Motor neuron (in vitro differentiated cells): ENCODE measurements around the gene DUSP7. TPM values are rescaled to one million over a fixed set of nuclear protein-coding genes. Genes with fewer than 3 reads are reported as not detected.

Source experiments
- ATAC-seq, 8 experiments: fragments of 200-7000 bp; cut with Tn5 transposase; replicated peaks in 6 of 8; 2 replicates each; pipeline ENCODE4 v1.8.0; 2021; ENCODE audit warnings: mild to moderate bottlenecking in 8 of 8, moderate library complexity in 8 of 8
- H3K27ac ChIP-seq, 2 donors: fragments of 250-450 bp; sonication (Bioruptor Pico); 2 replicates each; pipeline ENCODE4 v1.9.0; 2021; ENCODE audit warnings: antibody characterized with exemption in 2 of 2, mild to moderate bottlenecking in 2 of 2, moderate library complexity in 1 of 2
- H3K4me1 ChIP-seq, 2 donors: fragments of 250-450 bp; sonication (Bioruptor Pico); replicated peaks in 1 of 2; 2 replicates each; pipeline ENCODE4 v1.6.1; 2021; ENCODE audit warnings: antibody characterized with exemption in 2 of 2, mild to moderate bottlenecking in 2 of 2, moderate library complexity in 1 of 2
- H3K4me3 ChIP-seq, 5 donors: fragments of 250-450 bp; sonication (Bioruptor Pico); 2 replicates each; pipeline ENCODE4 v1.9.0; 2021; ENCODE audit warnings: antibody characterized with exemption in 5 of 5, mild to moderate bottlenecking in 5 of 5, moderate library complexity in 4 of 5
- WGBS, 10 experiments: fragments of 450-650 bp; shearing (Covaris generic); methylation state at CpG; one replicate each; pipeline ENCODE4 v1.0.0; 2022; 5-methylcytosine and 5-hydroxymethylcytosine counted together
- in situ Hi-C, 9 experiments: fragments of 400-800 bp; cut with MboI; loops; one replicate each; pipeline ENCODE4 v1.15.0; 2021; ENCODE audit warnings: low sequenced_read_pairs in 9 of 9, low pct_unique_long_range_greater_than_20kb in 2 of 9; ENCODE audit not compliant: unreplicated experiment in 9 of 9
- total RNA-seq, 8 experiments: library from RNA; unstranded; fragments of 300-600 nt; gene quantifications; 2 replicates each; pipeline versions ENCODE4 v1.2.3 to v1.2.4, GENCODE V29; 2022

The DUSP7 gene
- total RNA-seq, 8 experiments from 2014 or later, result 6.9 to 12.9 (median 8.8) TPM

DNA sequence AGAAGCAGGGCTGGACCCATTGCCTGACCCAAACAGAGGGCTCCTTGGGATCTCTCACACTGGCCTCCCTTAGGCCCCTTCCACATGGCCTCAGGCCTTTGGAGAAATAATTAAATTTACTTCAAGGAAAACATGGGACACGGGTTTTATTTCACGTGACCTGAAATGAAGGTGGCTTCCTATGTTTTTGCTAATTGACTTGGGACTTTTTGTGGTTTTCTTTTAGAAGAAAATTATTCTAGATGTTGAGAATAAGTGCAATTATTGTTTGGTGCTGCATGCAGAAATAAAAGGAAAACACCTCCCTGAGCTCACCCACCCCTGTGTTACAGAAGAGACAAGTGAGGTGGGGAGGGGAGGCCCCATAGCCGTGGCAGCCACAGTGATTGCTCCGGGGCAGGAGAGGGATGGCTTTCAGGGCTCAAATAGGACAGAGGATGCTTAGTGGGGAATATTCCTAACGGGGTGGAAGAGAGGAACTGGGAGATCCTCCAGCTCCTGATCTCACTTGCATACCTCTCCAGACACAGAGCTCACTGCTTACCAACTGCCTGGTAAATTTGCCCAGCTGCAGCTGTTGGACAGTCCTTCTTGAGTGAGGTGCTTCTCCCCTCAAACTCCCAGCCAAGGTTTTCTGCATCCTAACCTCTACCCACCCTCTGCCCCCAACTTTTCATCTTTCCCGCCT lies 31.5 kb downstream of the DUSP7 start:
- H3K27ac ChIP-seq, result no peak overlapping the region

DNA sequence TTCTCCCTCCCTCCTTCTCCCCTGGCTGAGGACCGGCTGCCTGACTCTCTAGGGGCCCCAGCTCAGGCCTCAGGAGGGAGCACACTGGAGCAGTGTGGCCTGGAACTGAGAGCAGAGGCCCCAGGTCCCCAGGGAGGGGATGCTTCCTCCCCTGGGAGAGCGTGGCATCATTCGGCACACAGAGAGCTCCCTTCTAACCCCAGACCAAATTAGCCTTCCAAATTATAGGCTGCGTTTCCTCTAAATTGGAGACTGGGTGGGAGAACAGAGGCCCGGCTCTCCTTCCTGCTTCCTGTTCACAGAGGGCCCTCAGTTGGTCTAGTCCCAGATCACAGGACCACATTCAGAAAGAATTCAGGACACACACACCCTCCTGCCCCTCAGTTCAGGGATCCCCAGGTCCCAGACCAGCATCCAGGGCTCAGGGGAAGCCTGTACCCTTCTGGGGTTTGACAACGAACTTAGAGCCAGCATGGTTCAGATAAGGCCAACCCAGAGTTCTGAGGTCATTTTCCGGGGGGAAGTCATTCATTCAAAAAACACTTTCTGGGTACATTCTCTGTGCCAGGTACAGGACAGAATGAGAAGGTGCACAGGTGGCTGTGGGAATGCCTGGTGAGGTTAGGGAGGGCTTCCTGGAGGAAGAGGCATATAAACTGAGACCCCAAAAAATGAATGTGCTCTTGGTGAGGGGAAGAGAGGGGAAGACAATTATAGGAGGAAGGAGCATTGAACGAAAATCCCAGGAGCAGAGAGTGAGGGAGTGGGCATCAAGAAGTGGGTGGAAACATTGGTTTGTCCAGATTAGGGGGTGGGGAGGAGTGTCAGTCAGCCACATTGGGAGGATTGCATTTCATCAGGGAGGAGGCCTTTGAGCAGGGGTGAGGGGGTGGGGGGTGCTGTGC lies 32.3 kb downstream of the DUSP7 start:
- WGBS, 10 experiments, result 67 to 100% (median 80%) methylated on average over 1 to 5 of the region's 8 CpGs; no CpG with 5 or more reads in 5 of the 10 experiments
- H3K4me1 ChIP-seq, result peaks cover 19 to 21% of the 10 kb centered on the region in 2 donors
- in situ Hi-C loops, result loop anchor here in 3 of 9 experiments (25.0 kb wide), 1 partner anchor 113 kb away; no protein-coding TSS in a partner anchor
- no peak overlapping the region for H3K27ac ChIP-seq
- ATAC-seq, result peak in 1 of 8 experiments; percentile 23
- no peak overlapping the region for H3K4me3 ChIP-seq

More for the DNA sequence above, 31.5 kb downstream of the DUSP7 start:
- WGBS, 10 experiments, result 0 to 84% (median 69%) methylated on average over 1 to 5 of the region's 6 CpGs; no CpG with 5 or more reads in 1 of the 10 experiments
- ATAC-seq, result no peak
- in situ Hi-C loops, result loop anchor here in 3 of 9 experiments (25.0 kb wide), 1 partner anchor 112 kb away; no protein-coding TSS in a partner anchor
- Histone ChIP-seq H3K4me3 (no peak overlapping the region), H3K4me1 (peaks cover 19 to 21% of the 10 kb centered on the region in 2 donors)

DNA sequence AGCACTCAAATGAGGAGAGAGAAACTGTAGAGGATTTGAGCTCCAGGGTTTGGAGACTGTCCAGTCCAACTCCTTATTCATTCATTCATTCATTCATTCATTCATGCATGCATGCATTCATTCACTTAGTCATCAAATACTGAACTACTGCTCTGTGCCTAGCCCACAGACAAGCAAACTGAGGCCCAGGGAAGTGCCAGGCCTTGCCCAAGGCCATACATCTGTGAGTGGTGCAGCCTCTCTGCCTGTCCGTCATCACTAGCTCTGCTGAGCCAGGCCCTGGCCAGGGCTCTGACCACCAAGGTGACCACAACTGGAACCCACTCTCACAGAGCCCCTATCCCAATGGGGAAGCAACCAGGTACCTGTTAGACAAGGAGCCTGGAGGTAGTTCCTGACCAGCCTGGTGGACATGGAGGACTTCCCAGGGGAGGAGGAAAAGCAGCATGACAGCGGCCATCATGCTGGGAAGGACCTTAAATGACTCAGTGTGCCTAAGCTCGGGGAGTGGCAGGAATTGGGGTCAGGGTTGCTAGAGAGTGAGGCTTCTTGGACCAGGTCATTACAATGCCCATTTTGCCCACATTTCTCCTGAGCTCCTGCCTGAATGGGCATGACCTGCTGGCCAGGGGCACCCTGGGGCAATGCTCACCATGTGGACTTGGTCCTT lies 33.1 kb downstream of the DUSP7 start:
- H3K4me1 ChIP-seq, result peaks cover 13 to 19% of the 10 kb centered on the region in 2 donors
- in situ Hi-C loops, result loop anchor here in 3 of 9 experiments (25.0 kb wide), 1 partner anchor 114 kb away; no protein-coding TSS in a partner anchor

DNA sequence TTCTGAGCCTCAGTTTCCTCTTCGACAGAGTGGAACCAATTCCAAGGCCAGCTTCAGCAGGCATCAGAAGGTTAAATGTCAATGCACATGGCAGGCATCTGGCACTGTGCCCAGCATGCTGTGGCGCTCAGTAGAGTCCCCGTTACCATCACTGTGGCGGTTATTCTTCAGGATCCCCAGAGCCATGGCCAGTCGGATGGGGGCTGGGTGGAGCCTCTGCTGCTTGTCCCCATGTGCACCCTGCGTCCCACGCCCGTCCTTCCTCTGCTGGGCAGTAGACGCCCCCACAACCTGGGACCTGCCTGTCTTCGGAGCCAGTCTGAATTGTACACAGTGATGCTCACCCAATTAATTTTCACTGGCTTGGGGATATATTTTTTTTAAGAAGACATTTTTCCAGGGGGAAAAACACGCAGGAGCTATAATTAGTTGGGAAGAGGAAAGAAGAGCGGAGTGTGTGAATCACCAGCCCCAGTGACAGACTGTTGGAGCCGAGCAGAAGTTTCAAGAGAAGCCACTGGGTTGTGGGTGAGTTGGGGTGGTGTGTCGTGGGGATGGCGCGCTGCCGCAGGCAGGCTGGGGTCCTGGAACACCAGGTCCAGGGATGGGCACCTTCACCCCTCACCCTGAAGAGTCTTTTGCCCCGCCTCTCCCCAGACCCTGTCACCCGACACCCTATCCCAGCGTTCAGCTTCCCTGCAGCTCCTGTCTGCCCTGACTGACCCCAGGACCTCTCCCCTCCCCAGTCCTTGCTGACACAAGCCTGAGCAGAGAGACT lies 33.9 kb downstream of the DUSP7 start:
- WGBS, 10 experiments, result 10 to 100% (median 74%) methylated on average over 1 to 9 of the region's 20 CpGs; no CpG with 5 or more reads in 2 of the 10 experiments
- Histone ChIP-seq H3K27ac (no peak overlapping the region), H3K4me1 (peaks cover 13 to 19% of the 10 kb centered on the region in 2 donors), H3K4me3 (no peak overlapping the region)
- ATAC-seq, result peak in 4 of 8 experiments; percentile 22 to 48 (median 28)
- in situ Hi-C loops, result loop anchor here in 3 of 9 experiments (25.0 kb wide), 1 partner anchor 115 kb away; no protein-coding TSS in a partner anchor

More for the DNA sequence above, 33.1 kb downstream of the DUSP7 start:
- no peak overlapping the region for H3K27ac ChIP-seq
- no peak for ATAC-seq
- 54 to 100% (median 92%) methylated on average over 1 to 3 of the region's 3 CpGs; no CpG with 5 or more reads in 7 of the 10 experiments for WGBS, 10 experiments
- no peak overlapping the region for H3K4me3 ChIP-seq

DNA sequence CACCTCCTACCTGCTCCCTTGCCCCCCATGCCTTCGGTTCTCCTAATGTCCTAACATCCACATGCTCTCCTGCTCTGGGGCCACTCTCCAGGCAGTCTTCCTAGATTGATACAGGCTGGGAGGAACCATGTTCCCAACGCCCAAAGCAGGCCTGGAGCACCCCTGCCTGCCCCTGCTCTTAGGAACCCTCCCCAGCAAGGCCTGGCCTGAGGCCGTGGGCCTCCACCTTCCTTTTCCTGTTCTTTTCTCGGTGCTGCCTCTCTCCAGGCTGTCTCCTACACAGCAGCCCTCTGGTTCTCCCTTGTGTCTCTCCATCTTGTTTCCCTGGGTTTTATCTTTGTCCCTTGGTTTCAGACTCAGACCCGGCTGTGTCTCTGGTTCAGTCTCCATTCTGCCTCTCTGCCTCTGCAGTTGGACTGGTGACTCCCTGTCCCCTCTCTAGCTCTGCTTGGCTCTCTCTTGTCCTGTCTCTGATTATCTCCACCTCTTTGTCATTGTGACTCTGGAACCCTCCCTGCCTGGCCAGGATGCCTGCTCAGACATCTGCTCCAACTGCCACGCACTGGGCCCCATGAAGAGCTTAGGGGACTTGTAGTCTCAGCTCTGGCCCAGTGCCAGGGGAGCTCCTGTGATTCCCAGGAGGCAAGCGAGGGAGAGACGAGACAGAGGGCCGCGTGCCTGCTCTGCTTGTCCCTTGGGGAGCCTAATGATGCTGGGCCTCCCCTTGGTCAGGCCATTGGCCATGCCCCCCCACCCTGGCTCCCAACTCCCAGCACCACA lies 34.7 kb downstream of the DUSP7 start:
- in situ Hi-C loops, result loop anchor here in 3 of 9 experiments (25.0 kb wide), 1 partner anchor 116 kb away; no protein-coding TSS in a partner anchor
- Histone ChIP-seq H3K27ac (no peak overlapping the region), H3K4me3 (no peak overlapping the region), H3K4me1 (peaks cover 13 to 19% of the 10 kb centered on the region in 2 donors)
- WGBS, 10 experiments, result 55 to 100% (median 86%) methylated on average over 2 to 5 of the region's 10 CpGs; no CpG with 5 or more reads in 3 of the 10 experiments
- ATAC-seq, result peak in 7 of 8 experiments; percentile 50 to 82 (median 68)

DNA sequence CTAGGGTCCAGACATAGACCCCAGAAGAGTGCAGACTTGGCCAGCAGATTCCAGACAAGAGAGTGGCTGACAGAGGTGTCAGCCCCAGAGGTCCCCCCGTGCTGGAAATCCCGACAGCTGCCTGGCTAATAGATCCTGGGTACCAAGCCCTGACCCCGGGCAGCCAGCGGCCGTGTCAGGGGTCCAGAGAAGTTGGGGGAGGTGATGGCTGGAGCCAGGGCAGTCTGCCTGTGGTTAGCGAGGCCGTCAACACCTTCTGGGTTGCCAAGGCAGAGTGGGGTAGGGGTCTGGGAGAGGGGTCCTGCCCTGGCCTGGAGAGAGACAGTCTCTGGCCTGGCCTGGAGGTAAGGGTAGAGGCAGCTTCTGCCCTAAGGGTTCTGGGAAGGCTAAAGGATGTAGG lies 35.6 kb downstream of the DUSP7 start:
- 20 to 90% (median 90%) methylated on average over 1 to 2 of the region's 7 CpGs; no CpG with 5 or more reads in 7 of the 10 experiments for WGBS, 10 experiments
- Histone ChIP-seq H3K4me1 (peaks cover 11 to 15% of the 10 kb centered on the region in 2 donors), H3K4me3 (no peak overlapping the region), H3K27ac (no peak overlapping the region)
- in situ Hi-C loops, result loop anchor here in 3 of 9 experiments (25.0 kb wide), 1 partner anchor 117 kb away; no protein-coding TSS in a partner anchor
- ATAC-seq, result no peak

DNA sequence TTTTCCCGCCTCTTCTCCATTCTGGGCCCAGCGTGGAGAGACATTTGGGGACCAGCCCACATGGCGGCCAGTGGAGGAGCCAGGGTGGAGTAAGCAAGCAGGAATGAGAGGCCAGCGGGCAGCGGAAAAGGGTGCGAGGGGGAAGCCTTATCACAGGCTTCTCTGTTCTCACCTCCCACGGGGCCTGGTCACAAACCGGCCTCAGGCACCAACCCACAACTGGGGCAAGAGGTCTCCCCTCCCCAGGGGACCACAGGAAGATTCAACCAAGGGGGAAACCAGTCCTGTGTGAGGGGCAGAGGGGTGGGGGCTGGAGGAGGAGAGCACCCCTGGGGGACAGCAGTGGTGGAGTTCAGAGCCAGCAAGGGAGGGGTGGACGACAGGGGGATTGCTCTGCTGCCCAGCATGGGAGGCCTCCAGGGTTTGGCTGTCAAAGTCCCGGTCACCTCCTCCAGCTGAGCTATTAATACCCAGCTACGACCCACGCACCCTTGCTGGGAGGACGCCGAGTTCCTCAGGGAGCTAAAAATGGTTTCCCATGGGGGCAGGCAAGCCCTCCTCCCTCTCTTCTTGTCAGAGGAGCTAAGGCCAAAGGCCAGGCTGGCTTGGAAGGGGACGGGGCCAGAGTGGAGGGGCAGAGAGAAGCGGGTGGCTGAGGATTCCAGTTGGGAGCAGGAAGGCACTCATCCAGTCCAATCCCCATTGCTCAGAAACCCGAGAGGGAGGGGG lies 36.9 kb downstream of the DUSP7 start:
- no peak overlapping the region for H3K27ac ChIP-seq
- H3K4me1 ChIP-seq, result peaks cover 8 to 13% of the 10 kb centered on the region in 2 donors
- H3K4me3 ChIP-seq, result no peak overlapping the region
- no peak for ATAC-seq
- in situ Hi-C loops, result loop anchor here in 3 of 9 experiments (25.0 kb wide), 1 partner anchor 118 kb away; no protein-coding TSS in a partner anchor
- WGBS, 10 experiments, result 64 to 100% (median 80%) methylated on average over 1 to 7 of the region's 17 CpGs; no CpG with 5 or more reads in 4 of the 10 experiments

DNA sequence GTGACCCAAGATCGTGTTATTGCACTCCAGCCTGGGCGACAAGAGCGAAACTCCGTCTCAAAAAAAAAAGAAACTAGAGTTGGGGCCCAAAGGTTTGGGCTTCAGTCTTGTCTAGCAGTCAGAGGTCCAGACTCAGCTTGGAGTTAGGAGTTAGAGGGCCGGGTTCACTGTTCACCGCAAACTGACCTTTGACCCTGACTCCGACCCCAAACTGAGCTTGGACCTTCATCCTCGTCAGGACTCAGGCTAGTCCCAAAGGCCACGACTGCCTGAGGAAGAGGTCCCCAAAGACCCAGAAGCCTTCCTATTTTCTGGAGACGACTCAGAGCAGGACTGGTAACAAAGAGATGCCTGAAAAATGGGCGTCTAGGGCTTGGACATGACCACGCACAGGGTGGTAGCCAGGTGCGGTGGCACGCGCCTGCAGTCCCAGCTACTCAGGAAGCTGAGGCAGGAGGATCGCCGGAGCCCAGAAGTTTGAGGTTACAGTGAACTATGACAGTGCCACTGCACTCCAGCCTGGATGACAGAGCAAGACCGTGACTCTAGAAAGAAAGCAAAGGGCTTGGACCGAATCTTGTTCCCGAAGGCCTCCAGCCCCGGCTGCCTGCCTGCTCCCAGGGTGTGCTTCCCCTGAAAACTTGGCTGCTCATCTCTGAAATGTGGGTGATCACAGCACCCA lies 37.9 kb downstream of the DUSP7 start:
- 85 to 100% (median 91%) methylated on average over 1 to 14 of the region's 21 CpGs; no CpG with 5 or more reads in 4 of the 10 experiments for WGBS, 10 experiments
- Histone ChIP-seq H3K4me3 (no peak overlapping the region), H3K4me1 (peaks cover 8 to 13% of the 10 kb centered on the region in 2 donors), H3K27ac (no peak overlapping the region)
- ATAC-seq, result no peak
- in situ Hi-C loops, result loop anchor here in 3 of 9 experiments (25.0 kb wide), 1 partner anchor 119 kb away; no protein-coding TSS in a partner anchor

DNA sequence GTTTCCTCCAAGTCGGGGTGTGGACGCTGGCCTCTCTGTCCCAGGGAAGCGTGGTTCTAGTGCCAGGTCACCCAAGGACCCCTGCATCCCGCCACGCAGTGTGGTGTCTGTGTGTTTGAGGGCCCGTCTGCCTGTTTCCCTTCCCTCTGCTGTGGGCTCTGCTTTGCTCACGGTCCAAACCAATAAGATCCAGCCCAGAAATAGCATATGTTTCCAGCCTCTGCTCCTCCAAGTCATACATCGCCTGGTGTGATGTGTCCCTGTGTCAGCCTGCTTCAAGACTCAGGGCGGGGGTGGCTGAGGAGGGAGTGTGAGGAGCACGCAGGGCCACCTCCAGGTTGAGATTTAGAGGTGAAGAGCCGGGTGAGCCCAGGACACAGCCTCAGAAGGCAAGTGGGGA lies 38.8 kb downstream of the DUSP7 start:
- Histone ChIP-seq H3K4me3 (no peak overlapping the region), H3K27ac (no peak overlapping the region), H3K4me1 (peaks cover 8 to 12% of the 10 kb centered on the region in 2 donors)
- in situ Hi-C loops, result loop anchor here in 3 of 9 experiments (25.0 kb wide), 1 partner anchor 120 kb away; no protein-coding TSS in a partner anchor
- 80 to 90% (median 80%) methylated on average over 1 to 6 of the region's 11 CpGs; no CpG with 5 or more reads in 5 of the 10 experiments for WGBS, 10 experiments
- peak in 4 of 8 experiments; percentile 11 to 40 (median 25) for ATAC-seq
